Measurements from ENCODE around the gene NOS3. TPM values are rescaled to one million over a fixed set of nuclear protein-coding genes. Genes with fewer than 3 reads are reported as not detected.

The NOS3 gene
- total and polyA plus RNA-seq, 2 donors (not counting 3 experiments of a cell fraction or from before 2014, with no cell fraction given), result 82.8 to 95.1 TPM

DNA sequence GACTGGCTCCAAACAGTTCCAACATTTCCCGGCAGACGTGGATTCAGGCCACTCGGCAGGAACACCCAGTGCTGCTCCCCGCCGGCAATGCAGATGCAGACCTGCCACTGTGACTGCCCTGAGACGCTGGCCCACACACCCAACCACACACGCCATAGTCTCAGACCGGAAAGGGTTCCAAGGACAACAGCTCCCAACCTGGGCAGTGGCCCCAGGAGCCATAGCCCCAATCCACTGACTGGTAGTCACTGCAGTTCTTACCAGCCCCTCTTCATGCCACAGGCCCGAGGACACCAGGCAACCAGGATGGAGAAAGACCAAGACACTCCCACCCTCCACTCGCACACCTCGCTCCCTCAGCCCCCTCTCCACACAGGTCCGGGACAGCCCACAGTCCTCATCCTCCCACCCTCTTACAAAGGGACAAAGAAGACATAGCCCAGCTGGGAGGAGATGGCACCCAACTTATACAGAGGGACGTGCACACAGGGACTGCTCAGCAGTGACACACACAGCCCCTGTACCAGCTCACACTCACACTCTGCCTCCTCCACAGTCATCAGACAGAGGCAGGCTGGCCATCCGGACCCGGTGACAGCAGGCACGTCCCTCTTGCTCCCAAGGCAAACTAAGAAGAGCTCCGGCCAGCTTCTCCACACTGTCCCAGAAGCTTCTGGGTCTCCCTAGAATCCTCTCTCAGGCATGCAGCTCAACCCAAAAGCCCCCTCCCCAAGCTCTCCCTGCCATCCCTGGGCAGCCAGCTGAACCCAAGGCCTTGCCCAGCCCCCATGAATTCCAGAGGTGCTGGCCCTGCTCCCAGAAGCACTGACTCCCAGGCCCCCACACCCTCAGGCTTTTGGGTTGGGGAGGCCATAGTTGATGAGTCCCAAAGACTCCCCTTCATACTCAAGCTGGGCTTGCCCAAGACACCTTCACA, 37.5 kb upstream of the NOS3 start:
- DNase-seq (ENCODE audit: low read depth, low spot score), result no peak
- no TSS peak for BruUV-seq (replicated peaks)
- Histone ChIP-seq H4K20me1 (replicated peaks; ENCODE audit: control insufficient read depth, extremely low read depth, insufficient read depth, low read length) (no peaks in the 10 kb centered on the region), H3K9ac (replicated peaks; ENCODE audit: extremely low read depth, insufficient read depth, low read length) (no peak overlapping the region), H3K4me3 (replicated peaks in 1 of 3; ENCODE audit: insufficient read depth in 1 of 3, low read depth in 1 of 3, low read length in 3 of 3) (no peak overlapping the region), H3K4me1 (ENCODE audit: control insufficient read depth, extremely low read depth, insufficient read depth, low read length) (no peaks in the 10 kb centered on the region), H3K27ac (ENCODE audit: insufficient read depth, low read depth, low read length) (no peak overlapping the region), H2AFZ (ENCODE audit: low read depth, low read length) (no peak overlapping the region), H3K4me2 (ENCODE audit: insufficient read depth, low read length) (no peak overlapping the region), H3K9me1 (replicated peaks; ENCODE audit: control insufficient read depth, extremely low read depth, insufficient read depth, low read length) (no peaks in the 10 kb centered on the region), H3K9me3 (replicated peaks; ENCODE audit: control insufficient read depth, insufficient read depth, low read length) (no peaks in the 10 kb centered on the region), H3K79me2 (ENCODE audit: control insufficient read depth, insufficient read depth, low read length) (no peaks in the 10 kb centered on the region), H3K36me3 (ENCODE audit: control insufficient read depth in 2 of 2, extremely low read depth in 1 of 2, insufficient read depth in 2 of 2, low read length in 2 of 2) (no peaks in the 10 kb centered on the region), H3K27me3 (ENCODE audit: control insufficient read depth in 2 of 2, insufficient read depth in 2 of 2, low read length in 2 of 2) (peaks cover 5 to 14% of the 10 kb centered on the region in 2 experiments)
- dilution Hi-C loops (cut with MboI; ENCODE audit: extremely low pct_ligation_motif_present, low sequenced_read_pairs), result no loop called here
- CTCF ChIA-PET, result interaction anchor here (2.1 kb wide), 1 partner anchor 31 kb away, joined by 5 read pairs; no protein-coding TSS in a partner anchor
- intact Hi-C loops (cut with micrococcal nuclease), result no loop called here
- TF ChIP-seq POLR2A (IDR thresholded peaks at IDR 0.05; ENCODE audit: low read depth, low read length), result no peak
- TF ChIP-seq CTCF (IDR thresholded peaks at IDR 0.05; ENCODE audit: extremely low read depth in 1 of 2, insufficient read depth in 1 of 2, low read depth in 1 of 2, low read length in 2 of 2), result no peak
- no peak for TF ChIP-seq JUN (IDR thresholded peaks at IDR 0.05; ENCODE audit: borderline replicate concordance, insufficient read depth, insufficient read length, low read depth)
- no peak for TF ChIP-seq POLR2AphosphoS5 (IDR thresholded peaks at IDR 0.05; ENCODE audit: insufficient read depth, low read depth, low read length)
- no peak for TF ChIP-seq MAX (IDR thresholded peaks at IDR 0.05; ENCODE audit: insufficient read depth, insufficient read length)
- no peak for TF ChIP-seq FOS (IDR thresholded peaks at IDR 0.05; ENCODE audit: borderline replicate concordance, insufficient read depth, low read length)
- no peak for TF ChIP-seq MYC (IDR thresholded peaks at IDR 0.05; ENCODE audit: low read depth, low read length)
- no peak for TF ChIP-seq EZH2 (IDR thresholded peaks at IDR 0.05; ENCODE audit: borderline replicate concordance, low read depth, low read length, severe bottlenecking)
- no peak for TF ChIP-seq GATA2 (IDR thresholded peaks at IDR 0.05; ENCODE audit: insufficient read depth, insufficient read length, low read depth, low read length)
- no peak for FAIRE-seq
- POLR2A ChIA-PET, result no interaction called here
